SK-N-MC (cell line): ENCODE measurements around the gene TTC22.

ENCODE experiments used
- DNase-seq: peaks from one replicate; pipeline ENCODE4 v3.0.0-alpha.2; 2011; ENCODE audit warnings: low read depth, low spot score
- H3K27ac ChIP-seq: fragments of 200-600 bp; sonication (generic); 2 replicates; pipeline ENCODE4 v1.5.1; 2016; ENCODE audit warnings: mixed run types
- H3K36me3 ChIP-seq: fragments of 200-600 bp; sonication (generic); 2 replicates; pipeline ENCODE4 v1.6.1; 2017; ENCODE audit warnings: antibody characterized with exemption, low read length, mixed read lengths; ENCODE audit not compliant: insufficient read depth
- H3K4me3 ChIP-seq: fragments of 200-600 bp; sonication (generic); 2 replicates; pipeline ENCODE4 v1.5.1; 2016
- H3K9ac ChIP-seq: fragments of 200-600 bp; sonication (generic); 2 replicates; pipeline ENCODE4 v1.8.0; 2017; ENCODE audit warnings: mixed run types, mixed read lengths; ENCODE audit not compliant: insufficient read length
- H3K9me3 ChIP-seq: fragments of 200-600 bp; sonication (generic); 2 replicates; pipeline ENCODE4 v1.6.1; 2017; ENCODE audit warnings: low read depth, mild to moderate bottlenecking, antibody characterized with exemption, low read length, moderate library complexity, mixed read lengths
- EZH2 ChIP-seq: fragments of 200-600 bp; sonication (generic); IDR thresholded peaks from one replicate; pipeline ENCODE4 v1.6.1; 2017; ENCODE audit warnings: antibody characterized with exemption
- FOXP2 ChIP-seq: optimal IDR thresholded peaks from 2 replicates; pipeline ENCODE3; 2011; ENCODE audit warnings: mild to moderate bottlenecking, moderate library complexity; ENCODE audit not compliant: insufficient read depth; ENCODE audit errors: extremely low read length, control extremely low read depth
- POLR2AphosphoS5 ChIP-seq: IDR thresholded peaks from 2 replicates; pipeline ENCODE4 v1.6.1; 2012; ENCODE audit warnings: mild to moderate bottlenecking, low read depth, low read length, borderline replicate concordance

TTC22 gene

DNA sequence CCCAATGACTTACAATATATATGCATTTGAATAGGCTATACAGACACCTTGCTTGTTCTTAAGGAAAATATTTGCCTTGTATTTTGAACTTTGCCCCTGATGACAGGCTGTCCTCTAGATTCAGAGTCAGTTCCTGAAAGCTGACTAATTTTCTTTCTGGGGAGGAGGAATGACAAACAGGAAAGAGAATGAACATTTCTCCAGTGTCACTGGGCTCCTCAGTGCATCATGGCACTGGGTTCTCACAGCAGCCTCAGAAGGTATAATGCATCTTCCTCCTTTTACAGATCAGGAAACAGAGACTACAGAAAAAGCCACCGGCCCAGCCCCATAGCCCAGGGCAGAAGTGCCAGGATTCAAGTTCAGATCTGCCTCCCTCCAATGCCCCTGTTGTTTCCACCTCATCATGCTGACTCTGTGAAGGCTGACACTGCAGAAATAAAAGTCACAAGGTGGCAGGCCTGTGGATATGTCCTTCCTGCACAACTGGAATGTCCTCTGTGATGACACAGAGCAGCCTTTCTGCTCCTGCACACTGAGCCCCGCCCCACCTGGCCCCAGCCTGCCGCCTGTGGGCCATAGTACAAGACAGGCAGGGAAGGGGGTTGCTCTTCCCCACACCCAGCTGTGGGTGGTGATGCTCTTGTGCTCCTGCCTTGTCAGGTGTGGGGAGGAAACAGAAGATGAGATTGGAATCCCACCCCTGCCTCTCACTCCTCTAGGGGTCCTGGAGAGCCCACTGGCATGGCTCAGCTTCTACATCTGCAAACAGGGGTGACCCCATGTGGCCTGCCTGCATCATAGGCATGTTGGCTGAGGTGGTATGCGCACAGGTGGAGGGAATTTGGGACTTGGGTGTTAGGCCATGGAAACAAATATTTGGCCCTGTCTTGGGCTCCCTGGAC, 6.4 kb downstream of the TTC22 start:
- Histone ChIP-seq H3K36me3 (no peaks in the 10 kb centered on the region), H3K9ac (no peak overlapping the region), H3K9me3 (no peaks in the 10 kb centered on the region), H3K4me3 (no peak overlapping the region), H3K27ac (no peak overlapping the region)
- DNase-seq = no peak
- TF ChIP-seq FOXP2 (no peak), EZH2 (no peak), POLR2AphosphoS5 (no peak)

DNA sequence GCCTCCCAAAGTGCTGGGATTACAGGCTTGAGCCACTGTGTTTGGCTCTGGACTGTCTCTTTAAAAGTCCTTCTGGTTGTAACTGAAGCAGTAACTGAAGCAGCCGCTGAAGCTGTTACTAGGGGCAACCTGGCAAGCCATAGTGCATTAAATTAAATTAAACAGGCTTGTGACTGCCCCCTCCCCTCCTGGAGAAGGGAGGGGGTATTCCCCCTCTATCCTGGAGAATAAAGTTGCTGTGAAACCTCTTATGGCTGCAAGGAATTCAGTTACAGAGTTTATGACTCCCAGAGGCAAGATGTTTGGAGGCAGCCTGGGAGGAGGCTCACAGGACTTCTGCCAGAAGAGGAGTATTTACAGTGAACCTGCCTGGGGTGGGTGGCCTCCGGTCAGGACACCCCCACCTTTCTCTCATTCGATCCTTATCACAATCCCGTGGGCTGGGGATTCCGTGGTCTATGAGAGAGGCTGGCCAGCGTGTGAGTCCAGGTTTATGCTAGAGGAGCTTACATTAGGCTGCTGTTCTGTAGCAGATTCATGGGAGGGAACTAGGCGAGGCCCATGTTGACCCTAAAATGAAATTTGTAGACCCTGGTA, 8.3 kb downstream of the TTC22 start:
- Histone ChIP-seq H3K9me3 (no peaks in the 10 kb centered on the region), H3K4me3 (peak overlapping the region; percentile 38; the same call in 1 of the 2 replicates), H3K27ac (no peak overlapping the region), H3K9ac (no peak overlapping the region), H3K36me3 (no peaks in the 10 kb centered on the region)
- no peak for DNase-seq
- no peak for TF ChIP-seq EZH2
- TF ChIP-seq FOXP2 = no peak
- TF ChIP-seq POLR2AphosphoS5 = no peak

DNA sequence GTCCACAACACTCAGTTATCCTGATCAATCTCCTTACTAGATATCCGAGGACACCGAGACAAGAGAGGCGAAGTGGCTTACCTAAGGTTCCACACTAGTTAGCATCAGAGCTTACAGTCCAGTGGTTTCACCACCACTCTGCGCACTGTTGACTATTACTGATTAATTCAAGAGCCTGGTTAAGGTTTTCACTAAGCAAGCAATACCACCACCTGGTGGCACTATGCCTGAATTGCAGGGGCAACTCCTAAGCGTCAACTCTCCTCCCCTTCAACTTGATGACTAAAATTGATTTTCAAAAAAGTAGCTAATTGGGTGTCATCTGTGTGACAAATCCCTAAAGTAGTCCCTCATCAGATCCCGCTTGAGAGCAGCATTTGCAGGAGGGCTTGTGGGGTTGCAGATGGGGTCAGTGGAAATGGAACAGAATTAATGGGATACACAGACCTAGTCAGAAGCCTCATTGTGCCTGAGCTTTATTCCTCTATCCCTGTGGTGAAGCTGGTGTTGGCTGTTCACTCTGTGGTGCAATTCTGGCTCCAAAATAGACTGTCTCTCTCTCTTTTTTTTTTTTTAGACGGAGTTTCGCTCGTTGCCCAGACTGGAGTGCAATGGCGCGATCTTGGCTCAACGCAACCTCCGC, 9.1 kb downstream of the TTC22 start:
- no peak overlapping the region for H3K4me3 ChIP-seq

DNA sequence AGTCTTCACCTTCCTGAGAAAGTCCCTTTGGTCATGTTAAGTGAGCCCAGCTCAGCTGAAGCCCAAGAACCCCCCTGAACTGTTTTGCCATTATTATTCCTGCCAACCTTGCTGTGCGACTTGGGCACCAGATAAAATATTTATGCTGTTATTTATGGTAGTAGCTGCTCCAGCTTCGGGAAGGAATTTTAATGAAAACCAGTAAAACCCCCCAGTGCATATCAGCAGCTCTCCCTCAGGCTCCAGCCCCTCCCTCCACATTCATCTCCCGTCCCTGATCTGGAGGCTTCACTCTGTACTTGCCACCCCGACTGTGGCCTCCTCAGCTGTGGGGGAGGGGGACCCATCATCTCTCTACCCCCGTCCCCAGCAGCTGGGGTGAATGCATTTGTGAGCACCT, 12.7 kb downstream of the TTC22 start:
- Histone ChIP-seq H3K36me3 (no peaks in the 10 kb centered on the region), H3K27ac (no peak overlapping the region), H3K9ac (no peak overlapping the region), H3K9me3 (no peaks in the 10 kb centered on the region), H3K4me3 (peak overlapping the region; percentile 45; the same call in 1 of the 2 replicates)
- no peak for DNase-seq
- no peak for TF ChIP-seq EZH2
- TF ChIP-seq POLR2AphosphoS5 = no peak
- no peak for TF ChIP-seq FOXP2

More for the DNA sequence above, 9.1 kb downstream of the TTC22 start:
- DNase-seq = peak; percentile 60
- Histone ChIP-seq H3K9me3 (no peaks in the 10 kb centered on the region), H3K27ac (no peak overlapping the region), H3K36me3 (no peaks in the 10 kb centered on the region), H3K9ac (no peak overlapping the region)
- no peak for TF ChIP-seq FOXP2
- TF ChIP-seq EZH2 = no peak

DNA sequence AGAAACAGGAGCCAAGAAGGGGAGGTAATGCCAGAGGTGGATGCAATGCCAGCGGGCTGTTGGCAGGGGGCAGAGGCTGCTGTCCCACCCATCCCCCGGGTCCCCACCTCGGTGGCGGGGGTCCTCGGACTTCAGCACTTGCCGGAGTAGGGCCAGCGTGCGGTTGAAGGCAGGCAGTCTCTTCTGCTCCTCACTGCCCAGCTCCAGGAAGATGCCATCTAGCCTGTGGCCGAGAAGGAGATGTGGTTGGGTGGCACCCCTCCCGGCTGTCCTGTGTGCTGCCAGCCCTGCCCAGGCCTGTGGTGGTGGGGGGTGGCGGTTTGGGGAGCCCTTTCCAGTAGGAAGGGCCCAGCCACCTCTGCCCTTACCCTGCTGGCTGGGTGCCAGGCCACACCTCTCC, 13.5 kb downstream of the TTC22 start:
- Histone ChIP-seq H3K36me3 (no peaks in the 10 kb centered on the region), H3K9me3 (no peaks in the 10 kb centered on the region), H3K4me3 (no peak overlapping the region), H3K9ac (no peak overlapping the region), H3K27ac (no peak overlapping the region)
- no peak for TF ChIP-seq FOXP2
- no peak for TF ChIP-seq POLR2AphosphoS5
- no peak for TF ChIP-seq EZH2
- DNase-seq = no peak

DNA sequence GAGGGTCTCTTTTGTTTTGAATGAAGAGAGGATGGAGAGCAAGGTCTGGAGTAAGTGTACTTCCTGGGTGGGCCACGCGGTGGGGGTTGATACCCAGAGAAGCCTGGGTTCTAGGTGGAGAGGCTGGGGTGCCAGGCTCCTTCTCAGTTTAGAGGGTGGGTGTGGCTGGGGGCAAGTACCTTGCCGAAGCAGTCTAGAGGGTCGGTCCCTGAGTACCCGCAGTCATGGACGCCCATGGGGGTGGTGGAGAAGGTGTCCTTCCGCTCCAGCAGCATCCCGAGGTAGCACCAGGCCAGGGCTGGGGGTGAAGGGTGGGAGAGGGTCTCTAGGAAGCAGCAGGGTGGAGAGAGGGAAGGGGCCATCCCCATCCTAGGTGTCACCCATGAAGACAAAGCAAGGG, 14.3 kb downstream of the TTC22 start:
- no peak overlapping the region for H3K9ac ChIP-seq
- no peak for TF ChIP-seq FOXP2
- TF ChIP-seq POLR2AphosphoS5 = no peak
- TF ChIP-seq EZH2 = no peak
- H3K36me3 ChIP-seq = no peaks in the 10 kb centered on the region
- no peak overlapping the region for H3K27ac ChIP-seq
- no peak for DNase-seq
- no peaks in the 10 kb centered on the region for H3K9me3 ChIP-seq
- no peak overlapping the region for H3K4me3 ChIP-seq

DNA sequence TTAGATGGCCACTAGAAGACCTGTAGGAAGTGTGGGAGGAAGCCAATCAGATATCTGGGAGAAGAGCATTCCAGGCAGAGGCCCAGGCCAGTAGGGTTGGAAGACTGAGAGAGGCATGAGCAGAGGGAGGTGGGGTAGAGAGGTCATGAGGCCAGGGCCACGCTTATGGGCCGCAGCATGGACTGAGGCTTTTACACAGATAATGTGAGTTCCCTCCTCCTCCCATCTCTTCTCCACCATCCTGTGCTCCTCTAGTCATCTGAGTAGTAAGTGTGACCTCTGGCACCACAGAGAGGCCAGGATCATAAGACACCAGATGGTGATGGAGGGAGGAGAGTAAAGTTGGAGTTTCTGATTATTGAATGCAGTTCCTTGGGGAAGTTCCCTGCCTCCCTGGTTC, 17.1 kb downstream of the TTC22 start:
- H3K4me3 ChIP-seq = no peak overlapping the region
- no peaks in the 10 kb centered on the region for H3K36me3 ChIP-seq
- H3K9ac ChIP-seq = no peak overlapping the region
- no peaks in the 10 kb centered on the region for H3K9me3 ChIP-seq
- no peak overlapping the region for H3K27ac ChIP-seq
- DNase-seq = no peak
- no peak for TF ChIP-seq EZH2
- TF ChIP-seq FOXP2 = no peak
- TF ChIP-seq POLR2AphosphoS5 = no peak

DNA sequence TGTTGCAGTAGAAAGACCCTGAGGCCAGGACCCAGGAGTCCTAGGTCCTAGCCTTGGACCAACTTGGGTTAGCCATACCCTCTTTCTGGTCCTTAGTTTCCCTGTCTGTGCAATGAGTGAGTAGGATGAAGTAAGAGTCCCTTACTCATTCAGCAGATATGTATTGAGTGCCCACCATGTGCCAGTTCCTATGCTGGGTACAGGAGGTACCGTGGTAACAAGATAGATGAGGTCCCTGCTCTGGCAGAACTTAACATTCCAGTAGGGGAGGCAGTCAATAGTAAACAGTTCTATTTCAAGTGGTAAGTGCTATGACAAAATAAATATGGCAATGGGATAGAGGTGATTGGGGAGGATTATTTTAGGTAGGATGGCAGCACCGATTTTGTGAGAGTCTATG, 18.5 kb downstream of the TTC22 start:
- no peak for DNase-seq
- Histone ChIP-seq H3K4me3 (no peak overlapping the region), H3K9me3 (no peaks in the 10 kb centered on the region), H3K9ac (no peak overlapping the region), H3K27ac (no peak overlapping the region), H3K36me3 (no peaks in the 10 kb centered on the region)
- no peak for TF ChIP-seq FOXP2
- no peak for TF ChIP-seq POLR2AphosphoS5
- no peak for TF ChIP-seq EZH2
